ENCODE measurements around the gene POMGNT2. TPM values are rescaled to one million over a fixed set of nuclear protein-coding genes. Genes with fewer than 3 reads are reported as not detected.

The POMGNT2 gene
- total and polyA plus RNA-seq, 4 donors, result 5.8 to 6.6 (median 6.5) TPM

- no peaks in the 10 kb centered on the region for H3K9me3 ChIP-seq (ENCODE audit: control insufficient read depth in 4 of 4, low read length in 3 of 4)
- peak overlapping the region; percentile 85 to 89 for H3K27ac ChIP-seq (ENCODE audit: low read depth in 1 of 2, low read length in 2 of 2)
- no peaks in the 10 kb centered on the region for H3K27me3 ChIP-seq (ENCODE audit: control insufficient read depth in 4 of 4, insufficient read depth in 4 of 4, low read length in 3 of 4)
- H3K4me3 ChIP-seq (ENCODE audit: low read depth in 1 of 3, low read length in 3 of 3), result no peak overlapping the region
- H3K36me3 ChIP-seq (ENCODE audit: control insufficient read depth in 4 of 4, insufficient read depth in 3 of 4, low read depth in 1 of 4, low read length in 3 of 4), result peaks cover 0 to 15% (median 4%) of the 10 kb centered on the region in 4 donors
- no peak for TF ChIP-seq RAD21 (IDR thresholded peaks at IDR 0.05)
- WGBS, result 78% methylated on average over 5 of the region's 5 CpGs
- DNase-seq (ENCODE audit: low spot score), result peak; percentile 27
- H3K4me1 ChIP-seq (ENCODE audit: control insufficient read depth in 4 of 4, insufficient read depth in 4 of 4, low read length in 3 of 4), result peaks cover 9 to 25% (median 19%) of the 10 kb centered on the region in 4 donors
- peak overlapping the region in 1 of 2 donors; percentile 39 for H3K9ac ChIP-seq (ENCODE audit: low read depth in 1 of 2, low read length in 2 of 2)
These were observed 29.8 kb downstream of the POMGNT2 start for GRCh38 chr3:43075904-43076661.

DNA sequence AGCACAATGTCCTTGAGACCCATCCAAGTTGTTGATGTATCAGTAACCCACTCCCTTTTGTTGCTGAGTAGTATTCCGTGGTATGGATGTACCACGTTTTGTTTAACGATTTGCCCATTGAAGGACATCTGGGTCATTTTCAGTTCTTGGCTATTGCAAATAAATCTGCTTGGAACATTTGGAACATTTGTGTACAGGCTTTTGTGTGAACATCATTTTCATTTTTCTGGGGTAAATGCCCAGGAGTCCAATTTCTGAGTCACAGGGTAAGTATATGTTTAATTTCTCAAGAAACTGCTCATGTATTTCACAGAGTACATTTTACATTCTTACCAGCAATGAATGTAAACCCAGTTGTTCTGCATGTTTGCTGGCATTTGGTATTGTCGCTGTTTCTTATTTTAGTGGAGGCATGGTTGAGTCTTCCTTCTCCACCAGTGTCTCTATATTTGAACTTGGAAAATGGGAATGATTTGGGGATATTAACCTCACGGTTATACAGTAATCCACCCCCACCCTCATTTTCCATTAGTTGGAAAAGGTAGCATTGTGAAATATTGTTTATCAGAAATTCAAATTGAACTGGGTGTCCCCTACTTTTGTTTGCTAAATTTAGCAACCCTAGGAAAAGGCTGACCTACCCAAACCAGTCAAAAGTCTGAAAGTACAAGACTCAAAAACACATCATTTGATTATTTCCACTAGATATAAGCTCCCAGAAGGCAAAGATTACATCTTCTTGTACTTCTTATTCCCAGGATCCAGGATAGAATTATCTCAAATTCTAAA lies 30.8 kb downstream of the POMGNT2 start:
- H3K9me3 ChIP-seq (ENCODE audit: control insufficient read depth in 4 of 4, low read length in 3 of 4), result no peaks in the 10 kb centered on the region
- H3K9ac ChIP-seq (ENCODE audit: low read depth in 1 of 2, low read length in 2 of 2), result no peak overlapping the region
- no peak for DNase-seq (ENCODE audit: low spot score)
- H3K4me1 ChIP-seq (ENCODE audit: control insufficient read depth in 4 of 4, insufficient read depth in 4 of 4, low read length in 3 of 4), result peaks cover 9 to 25% (median 19%) of the 10 kb centered on the region in 4 donors
- TF ChIP-seq JUND (IDR thresholded peaks at IDR 0.05) (peak; percentile 54 to 59), EGR1 (IDR thresholded peaks at IDR 0.05; ENCODE audit: low read depth in 2 of 2) (peak; percentile 40 to 78), HNF4A (conservative IDR thresholded peaks at IDR 0.05) (peak; percentile 87 to 90), SP1 (IDR thresholded peaks at IDR 0.05) (peak; percentile 88), RAD21 (IDR thresholded peaks at IDR 0.05) (no peak), CTCF (IDR thresholded peaks at IDR 0.05; ENCODE audit: low read depth, low read length, missing input control) (no peak), GABPA (IDR thresholded peaks at IDR 0.05 in 1 of 2, conservative IDR thresholded peaks at IDR 0.05 in 1 of 2) (peak in 1 of 2 donors; percentile 25), ZBTB33 (IDR thresholded peaks at IDR 0.05) (no peak), HNF4G (IDR thresholded peaks at IDR 0.05) (peak; percentile 45), FOXA1 (IDR thresholded peaks at IDR 0.05) (no peak), YY1 (IDR thresholded peaks at IDR 0.05) (peak; percentile 16), TAF1 (conservative IDR thresholded peaks at IDR 0.05) (peak; percentile 68), FOXA2 (IDR thresholded peaks at IDR 0.05) (no peak), NR2F2 (IDR thresholded peaks at IDR 0.05) (peak; percentile 43), RXRA (IDR thresholded peaks at IDR 0.05) (peak; percentile 82 to 92)
- TF ChIP-seq, protein P1, sequence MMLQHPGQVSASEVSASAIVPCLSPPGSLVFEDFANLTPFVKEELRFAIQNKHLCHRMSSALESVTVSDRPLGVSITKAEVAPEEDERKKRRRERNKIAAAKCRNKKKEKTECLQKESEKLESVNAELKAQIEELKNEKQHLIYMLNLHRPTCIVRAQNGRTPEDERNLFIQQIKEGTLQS (IDR thresholded peaks at IDR 0.05), result peak; percentile 67
- TF ChIP-seq, protein P2, sequence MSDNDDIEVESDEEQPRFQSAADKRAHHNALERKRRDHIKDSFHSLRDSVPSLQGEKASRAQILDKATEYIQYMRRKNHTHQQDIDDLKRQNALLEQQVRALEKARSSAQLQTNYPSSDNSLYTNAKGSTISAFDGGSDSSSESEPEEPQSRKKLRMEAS (IDR thresholded peaks at IDR 0.05), result no peak
- TF ChIP-seq, protein P3, sequence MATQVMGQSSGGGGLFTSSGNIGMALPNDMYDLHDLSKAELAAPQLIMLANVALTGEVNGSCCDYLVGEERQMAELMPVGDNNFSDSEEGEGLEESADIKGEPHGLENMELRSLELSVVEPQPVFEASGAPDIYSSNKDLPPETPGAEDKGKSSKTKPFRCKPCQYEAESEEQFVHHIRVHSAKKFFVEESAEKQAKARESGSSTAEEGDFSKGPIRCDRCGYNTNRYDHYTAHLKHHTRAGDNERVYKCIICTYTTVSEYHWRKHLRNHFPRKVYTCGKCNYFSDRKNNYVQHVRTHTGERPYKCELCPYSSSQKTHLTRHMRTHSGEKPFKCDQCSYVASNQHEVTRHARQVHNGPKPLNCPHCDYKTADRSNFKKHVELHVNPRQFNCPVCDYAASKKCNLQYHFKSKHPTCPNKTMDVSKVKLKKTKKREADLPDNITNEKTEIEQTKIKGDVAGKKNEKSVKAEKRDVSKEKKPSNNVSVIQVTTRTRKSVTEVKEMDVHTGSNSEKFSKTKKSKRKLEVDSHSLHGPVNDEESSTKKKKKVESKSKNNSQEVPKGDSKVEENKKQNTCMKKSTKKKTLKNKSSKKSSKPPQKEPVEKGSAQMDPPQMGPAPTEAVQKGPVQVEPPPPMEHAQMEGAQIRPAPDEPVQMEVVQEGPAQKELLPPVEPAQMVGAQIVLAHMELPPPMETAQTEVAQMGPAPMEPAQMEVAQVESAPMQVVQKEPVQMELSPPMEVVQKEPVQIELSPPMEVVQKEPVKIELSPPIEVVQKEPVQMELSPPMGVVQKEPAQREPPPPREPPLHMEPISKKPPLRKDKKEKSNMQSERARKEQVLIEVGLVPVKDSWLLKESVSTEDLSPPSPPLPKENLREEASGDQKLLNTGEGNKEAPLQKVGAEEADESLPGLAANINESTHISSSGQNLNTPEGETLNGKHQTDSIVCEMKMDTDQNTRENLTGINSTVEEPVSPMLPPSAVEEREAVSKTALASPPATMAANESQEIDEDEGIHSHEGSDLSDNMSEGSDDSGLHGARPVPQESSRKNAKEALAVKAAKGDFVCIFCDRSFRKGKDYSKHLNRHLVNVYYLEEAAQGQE (IDR thresholded peaks at IDR 0.05), result no peak
- 56% methylated on average over 5 of the region's 5 CpGs for WGBS
- H3K27ac ChIP-seq (ENCODE audit: low read depth in 1 of 2, low read length in 2 of 2), result peak overlapping the region; percentile 85 to 95
- no peaks in the 10 kb centered on the region for H3K27me3 ChIP-seq (ENCODE audit: control insufficient read depth in 4 of 4, insufficient read depth in 4 of 4, low read length in 3 of 4)
- peak overlapping the region in 1 of 3 donors; percentile 22 for H3K4me3 ChIP-seq (ENCODE audit: low read depth in 1 of 3, low read length in 3 of 3)
- H3K36me3 ChIP-seq (ENCODE audit: control insufficient read depth in 4 of 4, insufficient read depth in 3 of 4, low read depth in 1 of 4, low read length in 3 of 4), result peaks cover 0 to 7% (median 3%) of the 10 kb centered on the region in 4 donors

Measured in liver (tissue), 9 donors.